ENCODE measurements around the gene OR2T2.
"Not testable (repeated sequence)": the region's sequence is repeated elsewhere in the genome, so short reads cannot be mapped to it uniquely, and the experiment has no call there.

The OR2T2 gene

GRCh38 chr1:248445399-248445798, at the start of gene OR2T2:
Gene OR2T2, plus strand, starts transcription at chr1:248445637. Its CDS starts 7,161 bp downstream, at chr1:248452798.
- DNase-seq, result not testable (repeated sequence)

- no peak for DNase-seq
Measured at GRCh38 chr1:248402748-248403147, 42.7 kb upstream of the OR2T2 start, which contains the start of gene OR2T1. Gene OR2T1, plus strand, starts transcription at chr1:248403048. Its CDS starts 3,100 bp downstream, at chr1:248406148.

- DNase-seq, result no peak
Measured at GRCh38 chr1:248404024-248404423, 41.4 kb upstream of the OR2T2 start.

- DNase-seq, result no peak
Measured at GRCh38 chr1:248406721-248407692, 38.4 kb upstream of the OR2T2 start.

GRCh38 chr1:248416226-248416625, 29.2 kb upstream of the OR2T2 start:
- DNase-seq, result no peak

GRCh38 chr1:248417854-248418253, 27.6 kb upstream of the OR2T2 start:
- DNase-seq, result no peak

- DNase-seq, result peak in 1 of 2 experiments; percentile 10
Measured at GRCh38 chr1:248421384-248421783, 24.1 kb upstream of the OR2T2 start.

GRCh38 chr1:248427526-248428191, 17.8 kb upstream of the OR2T2 start:
- not testable (repeated sequence) for DNase-seq

GRCh38 chr1:248428192-248428533, 17.3 kb upstream of the OR2T2 start:
- DNase-seq, result not testable (repeated sequence)

- not testable (repeated sequence) for DNase-seq
Measured at GRCh38 chr1:248431683-248432082, 13.8 kb upstream of the OR2T2 start.

GRCh38 chr1:248432201-248432600, 13.2 kb upstream of the OR2T2 start:
- not testable (repeated sequence) for DNase-seq

- not testable (repeated sequence) for DNase-seq
Measured at GRCh38 chr1:248433811-248434415, 11.5 kb upstream of the OR2T2 start.

GRCh38 chr1:248434913-248435312, 10.5 kb upstream of the OR2T2 start:
- not testable (repeated sequence) for DNase-seq

- not testable (repeated sequence) for DNase-seq
Measured at GRCh38 chr1:248436303-248436702, 9.1 kb upstream of the OR2T2 start.

- DNase-seq, result not testable (repeated sequence)
Measured at GRCh38 chr1:248438668-248439067, 6.8 kb upstream of the OR2T2 start.

- not testable (repeated sequence) for DNase-seq
Measured at GRCh38 chr1:248439283-248439682, 6.2 kb upstream of the OR2T2 start.

- DNase-seq, result not testable (repeated sequence)
Measured at GRCh38 chr1:248442500-248443277, 2.7 kb upstream of the OR2T2 start.

GRCh38 chr1:248444603-248445002, 834 bp upstream of the OR2T2 start:
- not testable (repeated sequence) for DNase-seq

- DNase-seq, result not testable (repeated sequence)
Measured at GRCh38 chr1:248448409-248449074, 3.1 kb downstream of the OR2T2 start.

GRCh38 chr1:248449821-248450465, 4.5 kb downstream of the OR2T2 start:
- not testable (repeated sequence) for DNase-seq

- DNase-seq, result not testable (repeated sequence)
Measured at GRCh38 chr1:248450466-248451145, 5.2 kb downstream of the OR2T2 start.
